Ovary (tissue), 9 donors: ENCODE measurements around the gene SFT2D2. TPM values are rescaled to one million over a fixed set of nuclear protein-coding genes. Genes with fewer than 3 reads are reported as not detected.
"Not testable (repeated sequence)": the region's sequence is repeated elsewhere in the genome, so short reads cannot be mapped to it uniquely, and the experiment has no call there.

Experiments used
- DNase-seq, 5 donors: peaks; one replicate each; pipeline ENCODE4 v3.0.0-alpha.2; 2019 to 2020
- H3K27ac ChIP-seq, 2 donors: fragments of 200-600 bp; one replicate each; pipeline versions ENCODE4 v1.5.1 to v1.8.0; 2019 to 2022
- H3K27me3 ChIP-seq: fragments of 200-600 bp; one replicate; pipeline ENCODE4 v1.8.0; 2022
- H3K36me3 ChIP-seq: fragments of 200-600 bp; sonication (generic); one replicate; pipeline ENCODE4 v1.5.1; 2019
- H3K4me1 ChIP-seq: one replicate; pipeline ENCODE4 v1.8.1; 2013; ENCODE audit warnings: mild to moderate bottlenecking, moderate library complexity; ENCODE audit not compliant: insufficient read depth
- H3K4me3 ChIP-seq: fragments of 200-600 bp; sonication (generic); one replicate; pipeline ENCODE4 v1.5.1; 2017
- H3K9me3 ChIP-seq, 2 donors: fragments of 200-600 bp in 1 of 2; sonication (generic) in 1 of 2; one replicate each; pipeline versions ENCODE4 v1.5.1 to v1.8.1; 2013 to 2019; ENCODE audit warnings: mild to moderate bottlenecking in 1 of 2, moderate library complexity in 1 of 2
- CTCF ChIP-seq, 3 donors: fragments of 450-650 bp in 2 of 3; fragments of 200-600 bp in 1 of 3; IDR thresholded peaks; one replicate each; pipeline versions ENCODE4 v1.5.1 to v1.8.0; 2016 to 2022; ENCODE audit warnings: antibody characterized with exemption in 3 of 3, mild to moderate bottlenecking in 1 of 3
- EP300 ChIP-seq: sonication (generic); formaldehyde crosslinking; IDR thresholded peaks from one replicate; pipeline ENCODE4 v1.6.1; 2017; ENCODE audit warnings: antibody characterized with exemption
- POLR2A ChIP-seq: fragments of 450-650 bp; IDR thresholded peaks from one replicate; pipeline ENCODE4 v1.6.1; 2017; ENCODE audit warnings: antibody characterized with exemption, mild to moderate bottlenecking, moderate library complexity
- WGBS, 3 donors: extraction: QIAGEN DNeasy Blood & Tissue Kit in 1 of 3; methylation state at CpG; one replicate each; pipeline versions ENCODE4 v1.1.5 to v1.1.7; 2013 to 2017; 5-methylcytosine and 5-hydroxymethylcytosine counted together
- intact Hi-C, 4 donors: fragments of 100-400 bp; cut with DNase I; formaldehyde crosslinking; loops; one replicate each; pipeline versions ENCODE4 v1.11.0 to v1.15.1; 2022 to 2023
- polyA plus RNA-seq, 2 donors: library from polyadenylated mRNA; stranded (reverse); fragments of 200-250 nt in 1 of 2; fragments of 350-450 nt in 1 of 2; fragmentation: Illumina TruSeq in 1 of 2; extraction: RNeasy Lipid Tissue Mini Kit (QIAGEN cat#74804) in 1 of 2; gene quantifications; one replicate each; pipeline ENCODE4 v1.2.3, GENCODE V29; 2013 to 2014
- total RNA-seq, 7 donors: library from RNA; depleted of rRNA in 2 of 7; stranded (reverse); fragments of >200 nt in 2 of 7; fragmentation: NEBNext Ultra II Directional in 3 of 7; extraction: Animal tissue kit (Norgen Biotek cat#: 25700) in 3 of 7; gene quantifications; one replicate each; pipeline versions ENCODE4 v1.1.0 to v1.2.4, GENCODE V29; 2016 to 2023
- donor health status: DM: no; HTN: no; CAD: no; lungs with moderate emphysema.
- donor health status: DM: no; HTN: no; CAD: no.
- donor health status: Bipolar disorder and iron deficiency.
- donor health status: DM: yes; HTN: yes; CAD: no.
- donor health status: DM: no; HTN: no; CAD: no.
- donor health status: DM: yes; HTN: yes; CAD: no.

The SFT2D2 gene
- total and polyA plus RNA-seq, 9 donors = 12.6 to 102 (median 68.2) TPM

GRCh38 chr1:168199056-168199455 lies 26.7 kb upstream of the SFT2D2 start:
- H3K4me3 ChIP-seq = no peak overlapping the region
- H3K36me3 ChIP-seq = no peaks in the 10 kb centered on the region
- no peak for TF ChIP-seq POLR2A
- TF ChIP-seq CTCF (IDR thresholded peaks at IDR 0.05) = no peak
- no peak for TF ChIP-seq EP300
- 57 to 62% (median 59%) methylated on average over 3 of the region's 3 CpGs for WGBS, 3 donors
- intact Hi-C loops = no loop called here
- no peaks in the 10 kb centered on the region for H3K9me3 ChIP-seq
- no peak overlapping the region for H3K27ac ChIP-seq
- no peaks in the 10 kb centered on the region for H3K4me1 ChIP-seq
- H3K27me3 ChIP-seq = no peaks in the 10 kb centered on the region
- no peak for DNase-seq

- intact Hi-C loops = no loop called here
- Histone ChIP-seq H3K36me3 (no peaks in the 10 kb centered on the region), H3K4me1 (no peaks in the 10 kb centered on the region), H3K27ac (no peak overlapping the region), H3K4me3 (no peak overlapping the region), H3K27me3 (no peaks in the 10 kb centered on the region), H3K9me3 (no peaks in the 10 kb centered on the region)
- WGBS, 3 donors = 26 to 32% (median 28%) methylated on average over 1 of the region's 1 CpG
- DNase-seq = peak in 1 of 5 donors; percentile 38
- TF ChIP-seq EP300 (no peak), CTCF (IDR thresholded peaks at IDR 0.05) (no peak), POLR2A (no peak)
Measured at GRCh38 chr1:168202941-168203654, 22.7 kb upstream of the SFT2D2 start.

- Histone ChIP-seq H3K27ac (no peak overlapping the region), H3K9me3 (no peaks in the 10 kb centered on the region), H3K36me3 (no peaks in the 10 kb centered on the region), H3K4me3 (no peak overlapping the region), H3K4me1 (no peaks in the 10 kb centered on the region), H3K27me3 (no peaks in the 10 kb centered on the region)
- intact Hi-C loops = no loop called here
- TF ChIP-seq CTCF (IDR thresholded peaks at IDR 0.05) (no peak), EP300 (no peak), POLR2A (no peak)
- no peak for DNase-seq
Measured at GRCh38 chr1:168206111-168206510, 19.7 kb upstream of the SFT2D2 start.

GRCh38 chr1:168207673-168208072 lies 18.1 kb upstream of the SFT2D2 start:
- H3K27me3 ChIP-seq, H3K4me1 ChIP-seq, H3K4me3 ChIP-seq, H3K9me3 ChIP-seq, DNase-seq, H3K27ac ChIP-seq, intact Hi-C loops, H3K36me3 ChIP-seq: not testable (repeated sequence)
- 93 to 98% (median 96%) methylated on average over 26 to 33 of the region's 34 CpGs for WGBS, 3 donors

- Histone ChIP-seq H3K27ac (no peak overlapping the region), H3K4me3 (no peak overlapping the region), H3K9me3 (no peaks in the 10 kb centered on the region), H3K36me3 (no peaks in the 10 kb centered on the region), H3K4me1 (no peaks in the 10 kb centered on the region), H3K27me3 (no peaks in the 10 kb centered on the region)
- TF ChIP-seq CTCF (IDR thresholded peaks at IDR 0.05) (no peak), EP300 (no peak), POLR2A (no peak)
- no peak for DNase-seq
- intact Hi-C loops = no loop called here
- WGBS, 3 donors = 83 to 92% (median 85%) methylated on average over 3 of the region's 3 CpGs
Measured at GRCh38 chr1:168210312-168210711, 15.5 kb upstream of the SFT2D2 start.
